A549 (cell line): ENCODE data around the gene RTL9.

Experiments
- CHD2 ChIP-seq: fragments of 150-350 bp; IDR thresholded peaks from 2 replicates; pipeline ENCODE4 v1.6.1; 2014; ENCODE audit warnings: low read length; ENCODE audit not compliant: partially characterized antibody
- CHD4 ChIP-seq: fragments of 200-600 bp; sonication (generic); IDR thresholded peaks from 2 replicates; pipeline ENCODE4 v1.6.1; 2016; ENCODE audit warnings: antibody characterized with exemption, mild to moderate bottlenecking, borderline replicate concordance
- CTCF ChIP-seq: fragments of >200 bp; sonication (Bioruptor Twin); formaldehyde crosslinking; IDR thresholded peaks from 3 replicates; pipeline ENCODE4 v1.5.1; 2016
- EP300 ChIP-seq, 2 experiments: fragments of >200 bp; sonication (Bioruptor Twin); formaldehyde crosslinking; IDR thresholded peaks; 2 replicates in 1 of 2; 3 replicates in 1 of 2; pipeline ENCODE4 v1.6.1; 2016 to 2017
- FOSL2 ChIP-seq, 2 experiments: fragments of 450-650 bp in 1 of 2; fragments of >200 bp in 1 of 2; sonication (Bioruptor Twin) in 1 of 2; formaldehyde crosslinking; IDR thresholded peaks; 2 replicates each; pipeline versions ENCODE4 v1.5.0 to v1.6.1; 2016 to 2020; ENCODE audit warnings: mild to moderate bottlenecking in 1 of 2, moderate library complexity in 1 of 2
- HOXA7 ChIP-seq: fragments of 250-450 bp; sonication (Bioruptor Pico); IDR thresholded peaks from 2 replicates; pipeline ENCODE4 v1.5.0; 2020; ENCODE audit warnings: mild to moderate bottlenecking, moderate library complexity
- MAZ ChIP-seq: fragments of 150-350 bp; IDR thresholded peaks from 2 replicates; pipeline ENCODE4 v1.6.1; 2014; ENCODE audit warnings: antibody characterized with exemption, low read depth, low read length, borderline replicate concordance
- MYC ChIP-seq: IDR thresholded peaks from 2 replicates; pipeline ENCODE4 v1.6.1; 2012; ENCODE audit warnings: mild to moderate bottlenecking, inconsistent platforms, low read length, improper control_type of control experiment, borderline replicate concordance
- PHF8 ChIP-seq: fragments of 200-600 bp; sonication (generic); IDR thresholded peaks from 2 replicates; pipeline ENCODE4 v1.6.1; 2016; ENCODE audit warnings: low read depth, mild to moderate bottlenecking, antibody characterized with exemption, moderate library complexity, borderline replicate concordance
- POLR2A ChIP-seq: IDR thresholded peaks from 2 replicates; pipeline ENCODE4 v1.6.1; 2012; ENCODE audit warnings: mild to moderate bottlenecking, low read length
- RFX5 ChIP-seq: fragments of 450-650 bp; IDR thresholded peaks from 2 replicates; pipeline ENCODE4 v1.7.1; 2014; ENCODE audit warnings: antibody characterized with exemption, mild to moderate bottlenecking, moderate library complexity
- SREBF2 ChIP-seq: fragments of 450-650 bp; IDR thresholded peaks from 2 replicates; pipeline ENCODE4 v1.6.1; 2014; ENCODE audit warnings: mild to moderate bottlenecking, moderate library complexity
- TF ChIP-seq, protein P1 (sequence below): fragments of >200 bp; sonication (Bioruptor Twin); formaldehyde crosslinking; IDR thresholded peaks from 3 replicates; pipeline ENCODE4 v1.6.1; 2016
- TF ChIP-seq, protein P2 (sequence below): IDR thresholded peaks from 2 replicates; pipeline ENCODE4 v1.6.1; 2012

- TF ChIP-seq EP300 (IDR thresholded peaks at IDR 0.05) (no peak), SREBF2 (no peak), CTCF (no peak), HOXA7 (CRISPR knock-in tag) (no peak), POLR2A (no peak), CHD4 (no peak), RFX5 (no peak), MAZ (no peak), CHD2 (no peak), PHF8 (no peak), FOSL2 (IDR thresholded peaks at IDR 0.05) (no peak), FOSL2 (CRISPR knock-in tag; IDR thresholded peaks at IDR 0.05) (no peak), MYC (no peak)
- TF ChIP-seq, protein P1, sequence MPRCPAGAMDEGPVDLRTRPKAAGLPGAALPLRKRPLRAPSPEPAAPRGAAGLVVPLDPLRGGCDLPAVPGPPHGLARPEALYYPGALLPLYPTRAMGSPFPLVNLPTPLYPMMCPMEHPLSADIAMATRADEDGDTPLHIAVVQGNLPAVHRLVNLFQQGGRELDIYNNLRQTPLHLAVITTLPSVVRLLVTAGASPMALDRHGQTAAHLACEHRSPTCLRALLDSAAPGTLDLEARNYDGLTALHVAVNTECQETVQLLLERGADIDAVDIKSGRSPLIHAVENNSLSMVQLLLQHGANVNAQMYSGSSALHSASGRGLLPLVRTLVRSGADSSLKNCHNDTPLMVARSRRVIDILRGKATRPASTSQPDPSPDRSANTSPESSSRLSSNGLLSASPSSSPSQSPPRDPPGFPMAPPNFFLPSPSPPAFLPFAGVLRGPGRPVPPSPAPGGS = no peak
- TF ChIP-seq, protein P2, sequence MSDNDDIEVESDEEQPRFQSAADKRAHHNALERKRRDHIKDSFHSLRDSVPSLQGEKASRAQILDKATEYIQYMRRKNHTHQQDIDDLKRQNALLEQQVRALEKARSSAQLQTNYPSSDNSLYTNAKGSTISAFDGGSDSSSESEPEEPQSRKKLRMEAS = no peak
Observed at GRCh38 chrX:110391086-110391485, 32.4 kb downstream of the RTL9 start.
